ENCODE measurements around the gene STPG2. TPM values are rescaled to one million over a fixed set of nuclear protein-coding genes. Genes with fewer than 3 reads are reported as not detected.
"Not testable (repeated sequence)": the region's sequence is repeated elsewhere in the genome, so short reads cannot be mapped to it uniquely, and the experiment has no call there.

Gene STPG2
- polyA plus RNA-seq, 1 experiment, result not detected

- POLR2A ChIA-PET, result no interaction called here
Measured at GRCh38 chr4:97643179-97643578, 500.1 kb downstream of the STPG2 start.

GRCh38 chr4:97639961-97640360, 503.3 kb downstream of the STPG2 start:
- Histone ChIP-seq H3K36me3 (ENCODE audit: control insufficient read depth, insufficient read depth, low read length) (no peaks in the 10 kb centered on the region), H3K27me3 (ENCODE audit: control insufficient read depth, insufficient read depth, low read length) (no peaks in the 10 kb centered on the region), H3K4me3 (ENCODE audit: low read depth, low read length) (no peak overlapping the region)
- no peak for TF ChIP-seq CTCF (IDR thresholded peaks at IDR 0.05; ENCODE audit: insufficient read depth, low read depth, low read length)
- ChIA-PET CTCF (no interaction called here), POLR2A (no interaction called here)
- no peak for DNase-seq (ENCODE audit: low read depth)

More at GRCh38 chr4:97643179-97643578, 500.1 kb downstream of the STPG2 start:
- Histone ChIP-seq H3K36me3 (ENCODE audit: control insufficient read depth, insufficient read depth, low read length) (no peaks in the 10 kb centered on the region), H3K4me3 (ENCODE audit: low read depth, low read length) (no peak overlapping the region), H3K27me3 (ENCODE audit: control insufficient read depth, insufficient read depth, low read length) (no peaks in the 10 kb centered on the region; the same call in 1 of the 2 replicates)
- CTCF ChIA-PET, result no interaction called here
- DNase-seq (ENCODE audit: low read depth), result no peak
- TF ChIP-seq CTCF (IDR thresholded peaks at IDR 0.05; ENCODE audit: insufficient read depth, low read depth, low read length), result no peak

- H3K27me3 ChIP-seq (ENCODE audit: control insufficient read depth, insufficient read depth, low read length); CTCF ChIA-PET; H3K4me3 ChIP-seq (ENCODE audit: low read depth, low read length); POLR2A ChIA-PET; H3K36me3 ChIP-seq (ENCODE audit: control insufficient read depth, insufficient read depth, low read length); DNase-seq (ENCODE audit: low read depth): not testable (repeated sequence)
Measured at GRCh38 chr4:97633831-97634230, 509.4 kb downstream of the STPG2 start.

- Histone ChIP-seq H3K36me3 (ENCODE audit: control insufficient read depth, insufficient read depth, low read length) (no peaks in the 10 kb centered on the region), H3K27me3 (ENCODE audit: control insufficient read depth, insufficient read depth, low read length) (no peaks in the 10 kb centered on the region), H3K4me3 (ENCODE audit: low read depth, low read length) (no peak overlapping the region)
- POLR2A ChIA-PET, result no interaction called here
- TF ChIP-seq CTCF (IDR thresholded peaks at IDR 0.05; ENCODE audit: insufficient read depth, low read depth, low read length), result no peak
- DNase-seq (ENCODE audit: low read depth), result no peak
- CTCF ChIA-PET, result no interaction called here
Measured at GRCh38 chr4:97627750-97628149, 515.5 kb downstream of the STPG2 start.

- H3K4me3 ChIP-seq (ENCODE audit: low read depth, low read length), result no peak overlapping the region
- ChIA-PET CTCF (no interaction called here), POLR2A (no interaction called here)
- no peak for DNase-seq (ENCODE audit: low read depth)
- H3K36me3 ChIP-seq (ENCODE audit: control insufficient read depth, insufficient read depth, low read length), result no peaks in the 10 kb centered on the region
- no peak for TF ChIP-seq CTCF (IDR thresholded peaks at IDR 0.05; ENCODE audit: insufficient read depth, low read depth, low read length)
- no peaks in the 10 kb centered on the region for H3K27me3 ChIP-seq (ENCODE audit: control insufficient read depth, insufficient read depth, low read length)
Measured at GRCh38 chr4:97624204-97624603, 519.1 kb downstream of the STPG2 start.

- ChIA-PET CTCF (no interaction called here), POLR2A (no interaction called here)
- Histone ChIP-seq H3K36me3 (ENCODE audit: control insufficient read depth, insufficient read depth, low read length) (no peaks in the 10 kb centered on the region), H3K4me3 (ENCODE audit: low read depth, low read length) (no peak overlapping the region), H3K27me3 (ENCODE audit: control insufficient read depth, insufficient read depth, low read length) (no peaks in the 10 kb centered on the region)
- DNase-seq (ENCODE audit: low read depth), result no peak
- no peak for TF ChIP-seq CTCF (IDR thresholded peaks at IDR 0.05; ENCODE audit: insufficient read depth, low read depth, low read length)
Measured at GRCh38 chr4:97605932-97606331, 537.3 kb downstream of the STPG2 start.
